ENCODE measurements around the gene SPEG. TPM values are rescaled to one million over a fixed set of nuclear protein-coding genes. Genes with fewer than 3 reads are reported as not detected.

Gene SPEG
- total RNA-seq, 4 donors from 2014 or later = 12.4 to 28.9 (median 17.7) TPM

- DNase-seq (ENCODE audit: low spot score) (no peak), ATAC-seq (ENCODE audit: low FRiP score) (no peak)
- no peak for TF ChIP-seq CTCF (IDR thresholded peaks at IDR 0.05)
Observed at GRCh38 chr2:219523031-219523671, 88.5 kb downstream of the SPEG start.

DNA sequence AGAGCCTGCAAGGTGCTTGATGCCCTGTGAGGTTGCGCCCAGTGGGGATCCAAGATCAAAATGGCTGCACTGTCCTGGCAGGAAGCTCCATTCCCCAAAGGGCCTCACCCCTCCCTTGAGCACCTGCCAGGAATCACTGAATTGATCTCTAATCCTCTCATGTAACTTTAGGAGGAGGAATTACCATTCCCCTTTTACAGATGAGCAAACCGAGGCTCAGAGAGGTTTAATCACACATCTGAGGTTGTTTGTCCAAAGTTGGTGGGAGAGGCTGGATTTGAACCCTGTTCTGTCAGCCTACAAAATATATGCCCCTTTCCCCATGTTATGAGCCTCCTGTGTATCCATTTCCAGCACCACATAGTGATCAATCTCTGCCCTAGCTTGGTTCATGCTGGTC, 90.2 kb downstream of the SPEG start:
- DNase-seq (ENCODE audit: low spot score) (no peak), ATAC-seq (ENCODE audit: low FRiP score) (no peak)
- no peak for TF ChIP-seq CTCF (IDR thresholded peaks at IDR 0.05)

DNA sequence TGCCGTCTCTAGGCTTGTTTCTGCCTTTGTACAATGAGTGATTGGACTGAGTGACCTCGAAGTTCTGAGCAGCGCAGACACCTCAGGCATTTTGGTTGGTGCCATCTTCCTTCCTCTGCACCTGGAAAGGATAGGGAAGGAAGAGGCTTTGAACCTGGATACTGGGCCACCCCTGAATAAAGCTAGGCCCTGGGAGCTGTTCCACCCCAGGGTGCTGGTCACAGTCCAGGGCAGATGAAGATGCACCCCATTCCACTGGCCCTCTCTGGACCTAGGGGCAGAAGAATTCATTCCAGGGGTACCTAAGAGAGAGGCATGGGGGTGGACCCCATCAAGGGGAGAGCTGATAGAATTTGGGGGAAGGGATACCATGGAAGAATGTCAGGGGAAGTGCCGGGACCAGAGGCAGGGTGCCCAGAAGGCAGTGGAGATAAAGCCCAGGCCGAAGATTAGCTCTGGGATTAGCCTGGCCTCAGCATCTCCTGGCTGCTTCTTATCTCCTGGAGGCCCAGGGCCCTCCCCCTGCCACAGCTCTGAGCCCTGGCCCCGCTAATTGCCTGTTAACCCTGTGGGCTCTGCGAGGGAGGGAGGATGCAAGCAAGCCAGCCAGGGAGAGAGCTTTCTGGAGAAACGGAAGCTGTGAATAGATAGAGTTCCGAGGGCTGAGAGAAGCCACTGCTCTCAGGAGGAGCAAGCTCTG, 91.0 kb downstream of the SPEG start:
- no peak for DNase-seq (ENCODE audit: low spot score)
- no peak for ATAC-seq (ENCODE audit: low FRiP score)
- no peak for TF ChIP-seq CTCF (IDR thresholded peaks at IDR 0.05)

GRCh38 chr2:219526320-219527075, 91.9 kb downstream of the SPEG start:
- no peak for DNase-seq (ENCODE audit: low spot score)
- ATAC-seq (ENCODE audit: low FRiP score) = no peak
- TF ChIP-seq CTCF (IDR thresholded peaks at IDR 0.05) = no peak

- ATAC-seq (ENCODE audit: low FRiP score) = no peak
- no peak for DNase-seq (ENCODE audit: low spot score)
- no peak for TF ChIP-seq CTCF (IDR thresholded peaks at IDR 0.05)
Observed at GRCh38 chr2:219527076-219527394, 92.4 kb downstream of the SPEG start.

DNA sequence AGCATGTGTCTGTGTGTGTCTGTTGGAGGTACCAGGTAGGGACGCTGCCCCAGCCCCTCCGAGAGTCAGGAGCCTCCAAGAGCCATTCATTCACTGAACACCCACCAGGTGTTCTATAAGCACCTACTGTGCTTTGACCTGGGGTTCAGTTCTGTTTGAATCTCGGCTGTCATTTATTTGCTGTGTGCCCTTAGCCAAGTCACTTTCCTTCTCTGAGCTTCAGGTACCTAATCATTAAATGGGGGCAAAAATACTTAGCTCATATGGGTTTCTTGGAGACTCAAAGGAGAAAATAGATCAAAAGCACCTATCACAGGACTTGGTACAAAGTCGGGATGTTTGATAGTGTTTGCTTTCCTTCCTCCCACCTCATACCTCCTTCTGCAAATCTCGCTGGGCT, 92.8 kb downstream of the SPEG start:
- ATAC-seq (ENCODE audit: low FRiP score) (no peak), DNase-seq (ENCODE audit: low spot score) (no peak)
- no peak for TF ChIP-seq CTCF (IDR thresholded peaks at IDR 0.05)
